ENCODE data around the gene PPIP5K2. TPM values are rescaled to one million over a fixed set of nuclear protein-coding genes. Genes with fewer than 3 reads are reported as not detected.

Gene PPIP5K2
- total and polyA plus RNA-seq, 2 of the 8 experiments (the other 6 are each of a cell fraction or from before 2014, with no cell fraction given) = 14.8 to 46.6 TPM

- TF ChIP-seq CBX5 (IDR thresholded peaks at IDR 0.05; ENCODE audit: low read depth, low read length) (no peak), ASH2L (IDR thresholded peaks at IDR 0.05; ENCODE audit: low read length) (no peak)
Observed at GRCh38 chr5:103208460-103208859, 88.4 kb downstream of the PPIP5K2 start (continued).

Measured in H1 (cell line).